Spleen (tissue), 11 donors: Measurements from ENCODE around the gene RGL1. TPM values are rescaled to one million over a fixed set of nuclear protein-coding genes. Genes with fewer than 3 reads are reported as not detected.

Experiments used
- DNase-seq: peaks from one replicate; pipeline ENCODE4 v3.0.0-alpha.2; 2020
- H3K27ac ChIP-seq, 8 donors: fragments of 200-600 bp; sonication (generic) in 7 of 8; 1 replicate in 4 of 8; 2 replicates in 4 of 8; pipeline versions ENCODE4 v1.5.0 to v1.8.0; 2016 to 2021; ENCODE audit warnings: inconsistent platforms in 4 of 8, mild to moderate bottlenecking in 4 of 8, moderate library complexity in 1 of 8
- H3K27me3 ChIP-seq, 7 donors: fragments of 200-600 bp; sonication (generic) in 6 of 7; replicated peaks in 1 of 7; 1 replicate in 4 of 7; 2 replicates in 3 of 7; pipeline versions ENCODE4 v1.5.0 to v1.8.0; 2016 to 2021; ENCODE audit warnings: inconsistent platforms in 3 of 7, mild to moderate bottlenecking in 1 of 7
- H3K36me3 ChIP-seq, 6 donors: fragments of 200-600 bp; sonication (generic) in 5 of 6; 1 replicate in 4 of 6; 2 replicates in 2 of 6; pipeline versions ENCODE4 v1.5.0 to v1.8.0; 2016 to 2021; ENCODE audit warnings: inconsistent platforms in 2 of 6
- H3K4me1 ChIP-seq, 6 donors: fragments of 200-600 bp; sonication (generic) in 5 of 6; 1 replicate in 3 of 6; 2 replicates in 3 of 6; pipeline versions ENCODE4 v1.5.0 to v1.8.0; 2016 to 2021; ENCODE audit warnings: inconsistent platforms in 3 of 6
- H3K4me3 ChIP-seq, 8 donors: fragments of 200-600 bp; sonication (generic) in 7 of 8; 1 replicate in 4 of 8; 2 replicates in 4 of 8; pipeline versions ENCODE4 v1.5.0 to v1.8.0; 2016 to 2021; ENCODE audit warnings: inconsistent platforms in 4 of 8, mild to moderate bottlenecking in 4 of 8, moderate library complexity in 2 of 8
- H3K9me3 ChIP-seq, 8 donors: fragments of 200-600 bp; sonication (generic) in 7 of 8; 1 replicate in 4 of 8; 2 replicates in 4 of 8; pipeline versions ENCODE4 v1.5.0 to v1.8.0; 2016 to 2021; ENCODE audit warnings: inconsistent platforms in 4 of 8
- CTCF ChIP-seq, 11 experiments: fragments of 200-600 bp in 7 of 11; fragments of 450-650 bp in 4 of 11; sonication (generic) in 4 of 11; IDR thresholded peaks in 8 of 11; conservative IDR thresholded peaks in 3 of 11; 1 replicate in 7 of 11; 2 replicates in 4 of 11; pipeline versions ENCODE4 v1.4.0 to v1.8.0; 2016 to 2021; ENCODE audit warnings: antibody characterized with exemption in 11 of 11, inconsistent platforms in 4 of 11, mild to moderate bottlenecking in 1 of 11
- POLR2A ChIP-seq, 3 donors: fragments of 450-650 bp; IDR thresholded peaks; one replicate each; pipeline ENCODE4 v1.5.1; 2017; ENCODE audit warnings: antibody characterized with exemption in 3 of 3, mild to moderate bottlenecking in 1 of 3
- POLR2AphosphoS5 ChIP-seq, 3 donors: sonication (generic); formaldehyde crosslinking; IDR thresholded peaks; one replicate each; pipeline ENCODE4 v1.5.1; 2017; ENCODE audit warnings: antibody characterized with exemption in 3 of 3
- WGBS, 5 donors: extraction: QIAGEN DNeasy Blood & Tissue Kit in 3 of 5; methylation state at CpG; one replicate each; pipeline versions ENCODE4 v1.1.5 to v1.1.7; 2013 to 2018; 5-methylcytosine and 5-hydroxymethylcytosine counted together
- intact Hi-C: fragments of 100-400 bp; cut with DNase I; formaldehyde crosslinking; loops from one replicate; pipeline ENCODE4 v1.15.0; 2023; ENCODE audit warnings: low total_unique reads
- polyA plus RNA-seq, 3 donors: library from polyadenylated mRNA; stranded (reverse); fragments of 200-250 nt; gene quantifications; one replicate each; pipeline ENCODE4 v1.2.1, GENCODE V29; 2013
- total RNA-seq, 7 donors: library from RNA; depleted of rRNA in 3 of 7; stranded (reverse); fragments of >200 nt in 3 of 7; fragmentation: NEBNext Ultra II Directional in 4 of 7; extraction: Animal tissue kit (Norgen Biotek cat#: 25700) in 4 of 7; gene quantifications; one replicate each; pipeline versions ENCODE4 v1.1.0 to v1.2.1, GENCODE V29; 2016 to 2021
- donor health status: healthy with polysubstance abuse.
- donor health status: DM: no; HTN: no; CAD: no; lungs with moderate emphysema.
- donor health status: DM: no; HTN: no; CAD: no.
- donor health status: Bipolar disorder and iron deficiency.
- donor health status: healthy.
- donor health status: DM: no; HTN: no; CAD: no.
- donor health status: DM: yes; HTN: yes; CAD: no.

RGL1 gene
- total and polyA plus RNA-seq, 10 donors: 14.3 to 126 (median 71.4) TPM

- 62 to 83% (median 73%) methylated on average over 1 of the region's 1 CpG for WGBS, 5 donors
- H3K4me1 ChIP-seq: peaks cover 0 to 14% (median 11%) of the 10 kb centered on the region in 6 donors
- no peak overlapping the region for H3K27ac ChIP-seq
- TF ChIP-seq CTCF (IDR thresholded peaks at IDR 0.05 in 8 of 11, conservative IDR thresholded peaks at IDR 0.05 in 3 of 11): no peak
- TF ChIP-seq POLR2A (IDR thresholded peaks at IDR 0.05): no peak
- no peak for TF ChIP-seq POLR2AphosphoS5 (IDR thresholded peaks at IDR 0.05)
- peaks cover 0 to 12% (median 4%) of the 10 kb centered on the region in 7 donors for H3K27me3 ChIP-seq
- peaks cover 0 to 4% (median 0%) of the 10 kb centered on the region in 6 donors for H3K36me3 ChIP-seq
- DNase-seq: no peak
- intact Hi-C loops: no loop called here
- no peak overlapping the region for H3K4me3 ChIP-seq
- H3K9me3 ChIP-seq: peaks cover 0 to 30% (median 18%) of the 10 kb centered on the region in 8 donors
These were observed 4.5 kb upstream of the RGL1 start for GRCh38 chr1:183800449-183800848.

- 94 to 100% (median 96%) methylated on average over 2 of the region's 2 CpGs for WGBS, 5 donors
- peaks cover 0 to 23% (median 4%) of the 10 kb centered on the region in 7 donors for H3K27me3 ChIP-seq
- peaks cover 0 to 30% (median 18%) of the 10 kb centered on the region in 8 donors for H3K9me3 ChIP-seq
- no peak for DNase-seq
- peaks cover 0 to 24% (median 14%) of the 10 kb centered on the region in 6 donors for H3K4me1 ChIP-seq
- H3K4me3 ChIP-seq: no peak overlapping the region
- TF ChIP-seq POLR2A (IDR thresholded peaks at IDR 0.05): no peak
- TF ChIP-seq CTCF (IDR thresholded peaks at IDR 0.05 in 8 of 11, conservative IDR thresholded peaks at IDR 0.05 in 3 of 11): no peak
- no peak for TF ChIP-seq POLR2AphosphoS5 (IDR thresholded peaks at IDR 0.05)
- peaks cover 0 to 4% (median 0%) of the 10 kb centered on the region in 6 donors for H3K36me3 ChIP-seq
- intact Hi-C loops: no loop called here
- H3K27ac ChIP-seq: no peak overlapping the region
These were observed 3.3 kb upstream of the RGL1 start for GRCh38 chr1:183801649-183802048.

- intact Hi-C loops: no loop called here
These were observed 533 bp upstream of the RGL1 start for GRCh38 chr1:183804387-183804786.

More at GRCh38 chr1:183804387-183804786, 533 bp upstream of the RGL1 start:
- 52 to 73% (median 69%) methylated on average over 5 of the region's 5 CpGs for WGBS, 5 donors
- Histone ChIP-seq H3K36me3 (peaks cover 0 to 4% (median 0%) of the 10 kb centered on the region in 6 donors), H3K9me3 (peaks cover 0 to 30% (median 18%) of the 10 kb centered on the region in 8 donors), H3K4me1 (peaks cover 0 to 49% (median 22%) of the 10 kb centered on the region in 6 donors), H3K27ac (peak overlapping the region; percentile 72 to 89 (median 85)), H3K4me3 (peak overlapping the region in 6 of 8 donors; percentile 47 to 74 (median 52)), H3K27me3 (peaks cover 0 to 25% (median 4%) of the 10 kb centered on the region in 7 donors)
- TF ChIP-seq POLR2A (IDR thresholded peaks at IDR 0.05) (no peak), POLR2AphosphoS5 (IDR thresholded peaks at IDR 0.05) (no peak), CTCF (IDR thresholded peaks at IDR 0.05 in 8 of 11, conservative IDR thresholded peaks at IDR 0.05 in 3 of 11) (no peak)
- no peak for DNase-seq
